ENCODE results near the gene SEC23B. TPM values are rescaled to one million over a fixed set of nuclear protein-coding genes. Genes with fewer than 3 reads are reported as not detected.
A peak's percentile ranks its signal among the peaks of the same experiment; 100 is the strongest.

SEC23B gene
- total and polyA plus RNA-seq, 2 of the 13 experiments (the other 11 are each of a cell fraction or from before 2014, with no cell fraction given), result 114 to 120 TPM

DNA sequence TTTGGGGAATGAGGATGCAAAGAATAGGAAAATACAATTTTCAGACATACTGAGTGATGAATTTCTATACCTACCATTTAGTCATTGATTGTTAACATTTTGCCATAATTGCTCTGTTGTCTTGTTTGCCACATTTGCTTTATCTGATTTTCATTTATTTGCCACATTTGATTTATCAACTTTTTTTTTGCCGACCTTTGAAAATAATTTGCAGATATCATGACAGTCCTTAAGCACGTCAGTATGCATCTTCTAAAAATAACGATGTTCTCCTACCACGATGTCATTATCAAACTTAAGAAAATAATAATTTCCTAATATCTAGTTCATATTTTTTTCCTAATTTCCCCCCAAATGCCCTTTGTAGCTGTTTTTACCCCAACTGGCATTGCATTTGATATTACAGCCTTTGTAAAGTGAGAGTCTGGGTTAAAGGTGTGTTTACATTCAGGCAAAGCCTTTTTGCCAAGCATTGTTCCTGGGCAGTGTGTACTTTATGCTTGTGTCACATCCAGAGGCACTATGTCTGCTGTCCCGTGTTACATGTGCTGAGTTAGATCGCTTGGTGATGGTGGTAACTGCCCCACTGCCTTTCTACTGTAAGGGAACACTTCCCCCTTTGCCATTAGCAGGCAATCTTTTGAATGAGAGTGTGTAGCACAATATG lies 26.4 kb downstream of the SEC23B start (continued):
- TF ChIP-seq PRDM10 (CRISPR knock-in tag; IDR thresholded peaks at IDR 0.05; ENCODE audit: low read depth) (no peak), DZIP1 (CRISPR knock-in tag; IDR thresholded peaks at IDR 0.05) (no peak), MEIS2 (CRISPR knock-in tag; IDR thresholded peaks at IDR 0.05) (no peak), ZNF616 (CRISPR knock-in tag; IDR thresholded peaks at IDR 0.05; ENCODE audit: low read depth) (no peak), HOXA7 (CRISPR knock-in tag; IDR thresholded peaks at IDR 0.05) (no peak), TGIF2 (CRISPR knock-in tag; IDR thresholded peaks at IDR 0.05) (no peak), MAZ (IDR thresholded peaks at IDR 0.05; ENCODE audit: borderline replicate concordance, low read depth, low read length) (no peak), MAZ (CRISPR knock-in tag; IDR thresholded peaks at IDR 0.05; ENCODE audit: low read depth) (no peak), DBP (CRISPR knock-in tag; IDR thresholded peaks at IDR 0.05; ENCODE audit: not compliant biosample characterization) (no peak), ZNF879 (CRISPR knock-in tag; IDR thresholded peaks at IDR 0.05) (no peak), ZNF503 (CRISPR knock-in tag; IDR thresholded peaks at IDR 0.05) (no peak), NR1H2 (CRISPR knock-in tag; IDR thresholded peaks at IDR 0.05; ENCODE audit: borderline replicate concordance, low read depth) (no peak), NR2F1 (CRISPR knock-in tag; IDR thresholded peaks at IDR 0.05) (peak; percentile 57; a peak in 2 of 4 replicates), ZNF3 (CRISPR knock-in tag; IDR thresholded peaks at IDR 0.05) (no peak), NONO (IDR thresholded peaks at IDR 0.05) (no peak), NONO (CRISPR knock-in tag; conservative IDR thresholded peaks at IDR 0.05) (no peak), SOX5 (CRISPR knock-in tag; IDR thresholded peaks at IDR 0.05; ENCODE audit: borderline replicate concordance) (peak; percentile 89; the same call in 1 of the 2 replicates), MATR3 (CRISPR knock-in tag; IDR thresholded peaks at IDR 0.05) (no peak)
- TF ChIP-seq, protein P1, sequence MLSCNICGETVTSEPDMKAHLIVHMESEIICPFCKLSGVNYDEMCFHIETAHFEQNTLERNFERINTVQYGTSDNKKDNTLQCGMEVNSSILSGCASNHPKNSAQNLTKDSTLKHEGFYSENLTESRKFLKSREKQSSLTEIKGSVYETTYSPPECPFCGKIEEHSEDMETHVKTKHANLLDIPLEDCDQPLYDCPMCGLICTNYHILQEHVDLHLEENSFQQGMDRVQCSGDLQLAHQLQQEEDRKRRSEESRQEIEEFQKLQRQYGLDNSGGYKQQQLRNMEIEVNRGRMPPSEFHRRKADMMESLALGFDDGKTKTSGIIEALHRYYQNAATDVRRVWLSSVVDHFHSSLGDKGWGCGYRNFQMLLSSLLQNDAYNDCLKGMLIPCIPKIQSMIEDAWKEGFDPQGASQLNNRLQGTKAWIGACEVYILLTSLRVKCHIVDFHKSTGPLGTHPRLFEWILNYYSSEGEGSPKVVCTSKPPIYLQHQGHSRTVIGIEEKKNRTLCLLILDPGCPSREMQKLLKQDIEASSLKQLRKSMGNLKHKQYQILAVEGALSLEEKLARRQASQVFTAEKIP (CRISPR knock-in tag; IDR thresholded peaks at IDR 0.05; ENCODE audit: borderline replicate concordance), result no peak
